Stomach (tissue), 4 donors: ENCODE data around the gene PROZ.

Source experiments
- CTCF ChIP-seq, 7 experiments: fragments of 450-650 bp in 4 of 7; fragments of 200-600 bp in 3 of 7; sonication (generic) in 3 of 7; IDR thresholded peaks; one replicate each; pipeline ENCODE4 v1.5.1; 2016 to 2019; ENCODE audit warnings: antibody characterized with exemption in 7 of 7, control low read depth in 2 of 7, mild to moderate bottlenecking in 1 of 7
- POLR2AphosphoS5 ChIP-seq, 3 donors: sonication (generic); formaldehyde crosslinking; IDR thresholded peaks; one replicate each; pipeline ENCODE4 v1.6.1; 2016; ENCODE audit warnings: antibody characterized with exemption in 3 of 3

DNA sequence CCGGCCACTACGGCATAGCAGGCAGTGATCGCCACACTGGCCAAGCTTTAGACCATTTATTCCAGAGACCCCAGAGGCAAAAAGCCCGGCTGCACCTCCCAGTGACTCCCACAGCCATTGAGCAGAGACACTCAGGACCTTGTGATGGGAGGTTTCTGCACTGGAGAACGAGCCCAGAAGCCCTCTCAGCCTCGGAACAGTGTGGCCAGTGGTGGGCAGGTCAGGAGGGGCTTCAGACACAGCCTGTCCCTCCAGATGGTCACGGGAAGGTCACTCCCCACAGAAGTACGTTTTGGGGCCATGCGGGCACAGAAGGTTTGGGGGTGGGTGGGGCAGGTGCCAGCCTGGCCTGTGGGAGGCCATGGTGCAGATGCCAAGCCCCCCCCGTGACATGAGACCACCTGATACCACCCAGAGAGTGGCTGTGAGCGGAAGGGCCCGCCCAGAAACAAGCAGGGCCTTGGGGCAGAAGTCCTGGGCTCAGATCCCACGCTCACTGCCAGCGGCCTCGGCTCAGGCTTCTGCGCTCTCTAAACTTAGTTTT is 36.4 kb upstream of the PROZ start:
- TF ChIP-seq CTCF (IDR thresholded peaks at IDR 0.05) (no peak), POLR2AphosphoS5 (IDR thresholded peaks at IDR 0.05) (no peak)
